Testis (tissue), 2 donors: ENCODE data around the gene ATP1A1.

Experiments used
- CTCF ChIP-seq, 3 experiments: fragments of 450-650 bp in 2 of 3; fragments of 200-600 bp in 1 of 3; sonication (generic) in 1 of 3; IDR thresholded peaks; one replicate each; pipeline ENCODE4 v1.5.1; 2016 to 2019; ENCODE audit warnings: antibody characterized with exemption in 3 of 3, mild to moderate bottlenecking in 2 of 3, moderate library complexity in 1 of 3
- POLR2A ChIP-seq: fragments of 450-650 bp; IDR thresholded peaks from one replicate; pipeline ENCODE4 v1.6.1; 2017; ENCODE audit warnings: antibody characterized with exemption, mild to moderate bottlenecking, moderate library complexity

- TF ChIP-seq CTCF (IDR thresholded peaks at IDR 0.05) (no peak), POLR2A (no peak)
These were observed 14.5 kb downstream of the ATP1A1 start for GRCh38 chr1:116387551-116387950.
